Stimulated activated CD4-positive, alpha-beta T cell treated with anti-CD3 and anti-CD28 coated beads, Interleukin-2, amount 100 ng/mL, for 4 hours (primary cell): ENCODE measurements around the gene CLSTN2.

Experiments used
- DNase-seq: peaks from one replicate; pipeline ENCODE4 v3.0.0-alpha.2; 2020; ENCODE audit warnings: low read depth

Gene CLSTN2

GRCh38 chr3:140236836-140237501 is 302.0 kb downstream of the CLSTN2 start:
- DNase-seq: no peak

GRCh38 chr3:140238646-140239314 is 303.8 kb downstream of the CLSTN2 start:
- no peak for DNase-seq

- no peak for DNase-seq
Observed at GRCh38 chr3:140242818-140243276, 307.9 kb downstream of the CLSTN2 start.

- no peak for DNase-seq
Observed at GRCh38 chr3:140243575-140243974, 308.6 kb downstream of the CLSTN2 start.

- DNase-seq: no peak
Observed at GRCh38 chr3:140244893-140245292, 309.9 kb downstream of the CLSTN2 start.

GRCh38 chr3:140246578-140246977 is 311.6 kb downstream of the CLSTN2 start:
- no peak for DNase-seq

GRCh38 chr3:140247775-140248174 is 312.8 kb downstream of the CLSTN2 start:
- no peak for DNase-seq

GRCh38 chr3:140249188-140249587 is 314.2 kb downstream of the CLSTN2 start:
- DNase-seq: no peak

- DNase-seq: no peak
Observed at GRCh38 chr3:140250010-140250855, 315.2 kb downstream of the CLSTN2 start.

- no peak for DNase-seq
Observed at GRCh38 chr3:140250945-140251344, 316.0 kb downstream of the CLSTN2 start.

GRCh38 chr3:140251678-140252077 is 316.7 kb downstream of the CLSTN2 start:
- no peak for DNase-seq

- no peak for DNase-seq
Observed at GRCh38 chr3:140252812-140253656, 318.0 kb downstream of the CLSTN2 start.

GRCh38 chr3:140258222-140258724 is 323.3 kb downstream of the CLSTN2 start:
- no peak for DNase-seq

- DNase-seq: no peak
Observed at GRCh38 chr3:140265302-140265701, 330.3 kb downstream of the CLSTN2 start.

GRCh38 chr3:140268103-140268502 is 333.1 kb downstream of the CLSTN2 start:
- DNase-seq: no peak

GRCh38 chr3:140268610-140269009 is 333.6 kb downstream of the CLSTN2 start:
- no peak for DNase-seq

- no peak for DNase-seq
Observed at GRCh38 chr3:140270329-140270728, 335.3 kb downstream of the CLSTN2 start.

GRCh38 chr3:140273542-140274195 is 338.7 kb downstream of the CLSTN2 start:
- DNase-seq: no peak

- DNase-seq: no peak
Observed at GRCh38 chr3:140274429-140274828, 339.4 kb downstream of the CLSTN2 start.

- no peak for DNase-seq
Observed at GRCh38 chr3:140276703-140277102, 341.7 kb downstream of the CLSTN2 start.

- no peak for DNase-seq
Observed at GRCh38 chr3:140277886-140278285, 342.9 kb downstream of the CLSTN2 start.
